H9 (cell line): ENCODE data around the gene VDAC1. TPM values are rescaled to one million over a fixed set of nuclear protein-coding genes. Genes with fewer than 3 reads are reported as not detected.
"Not testable (repeated sequence)": the region's sequence is repeated elsewhere in the genome, so short reads cannot be mapped to it uniquely, and the experiment has no call there.

Source experiments
- DNase-seq: peaks from one replicate; pipeline ENCODE4 v3.0.0-alpha.2; 2017
- H2AFZ ChIP-seq: one replicate; pipeline ENCODE4 v1.6.1; 2013; ENCODE audit warnings: mild to moderate bottlenecking, low read length, control low read depth, moderate library complexity
- H2AK5ac ChIP-seq: 2 replicates; pipeline ENCODE4 v1.6.1; 2013; ENCODE audit warnings: low read length, control low read depth, mixed read lengths; ENCODE audit not compliant: insufficient read length
- H2BK120ac ChIP-seq: one replicate; pipeline ENCODE4 v1.6.1; 2013; ENCODE audit warnings: low read depth, mild to moderate bottlenecking, low read length, control low read depth, inconsistent platforms; ENCODE audit not compliant: poor library complexity, severe bottlenecking
- H2BK12ac ChIP-seq: 2 replicates; pipeline ENCODE4 v1.6.1; 2013; ENCODE audit warnings: low read length, control low read depth, mixed read lengths, low read depth; ENCODE audit not compliant: insufficient read length
- H2BK15ac ChIP-seq: 2 replicates; pipeline ENCODE4 v1.6.1; 2013; ENCODE audit warnings: low read depth, low read length, control low read depth
- H2BK20ac ChIP-seq: one replicate; pipeline ENCODE4 v1.6.1; 2013; ENCODE audit warnings: low read depth, mild to moderate bottlenecking, low read length, control low read depth, inconsistent platforms; ENCODE audit not compliant: poor library complexity, severe bottlenecking
- H2BK5ac ChIP-seq: 2 replicates; pipeline ENCODE4 v1.6.1; 2013; ENCODE audit warnings: low read length, control low read depth, mixed read lengths; ENCODE audit not compliant: insufficient read length
- H3K14ac ChIP-seq: 2 replicates; pipeline ENCODE4 v1.6.1; 2013; ENCODE audit warnings: low read length, control low read depth; ENCODE audit not compliant: insufficient read depth
- H3K18ac ChIP-seq: 2 replicates; pipeline ENCODE4 v1.6.1; 2013; ENCODE audit warnings: low read depth, mild to moderate bottlenecking, mixed read lengths, low read length, control low read depth; ENCODE audit not compliant: insufficient read length
- H3K23ac ChIP-seq: 2 replicates; pipeline ENCODE4 v1.6.1; 2013; ENCODE audit warnings: low read length, control low read depth, mixed read lengths, low read depth; ENCODE audit not compliant: insufficient read length
- H3K23me2 ChIP-seq: 2 replicates; pipeline ENCODE4 v1.6.1; 2013; ENCODE audit warnings: low read depth, mild to moderate bottlenecking, mixed read lengths, low read length, control low read depth; ENCODE audit not compliant: insufficient read length, poor library complexity, severe bottlenecking
- H3K27ac ChIP-seq: 2 replicates; pipeline ENCODE4 v1.5.1; 2013; ENCODE audit warnings: low read length, control low read depth, mixed read lengths, low read depth; ENCODE audit not compliant: insufficient read length
- H3K27me3 ChIP-seq: 2 replicates; pipeline ENCODE4 v1.6.1; 2013; ENCODE audit warnings: low read length, control low read depth, inconsistent platforms; ENCODE audit not compliant: insufficient read depth
- H3K4ac ChIP-seq: 2 replicates; pipeline ENCODE4 v1.6.1; 2013; ENCODE audit warnings: low read depth, mild to moderate bottlenecking, control low read depth, inconsistent platforms, low read length, moderate library complexity
- H3K4me1 ChIP-seq: 2 replicates; pipeline ENCODE4 v1.6.1; 2013; ENCODE audit warnings: low read length, control low read depth, inconsistent platforms; ENCODE audit not compliant: insufficient read depth
- H3K4me2 ChIP-seq: 2 replicates; pipeline ENCODE4 v1.6.1; 2013; ENCODE audit warnings: low read length, control low read depth, mixed read lengths; ENCODE audit not compliant: insufficient read length, insufficient read depth
- H3K56ac ChIP-seq: 2 replicates; pipeline ENCODE4 v1.6.1; 2013; ENCODE audit warnings: low read depth, mild to moderate bottlenecking, mixed read lengths, low read length, control low read depth; ENCODE audit not compliant: insufficient read length
- H3K79me1 ChIP-seq: 2 replicates; pipeline ENCODE4 v1.6.1; 2013; ENCODE audit warnings: low read depth, mild to moderate bottlenecking, moderate library complexity, low read length, control low read depth, inconsistent platforms; ENCODE audit not compliant: insufficient read depth, poor library complexity, severe bottlenecking
- H3K79me2 ChIP-seq: 2 replicates; pipeline ENCODE4 v1.6.1; 2013; ENCODE audit warnings: low read length, control low read depth, inconsistent platforms; ENCODE audit not compliant: insufficient read depth
- H3K9ac ChIP-seq: 2 replicates; pipeline ENCODE4 v1.6.1; 2013; ENCODE audit warnings: low read length, control low read depth, mixed read lengths; ENCODE audit not compliant: insufficient read length; ENCODE audit errors: extremely low read depth
- H3K9me3 ChIP-seq: one replicate; pipeline ENCODE4 v1.6.1; 2013; ENCODE audit warnings: low read depth, low read length, inconsistent platforms; ENCODE audit not compliant: control insufficient read depth
- H3T11ph ChIP-seq: one replicate; pipeline ENCODE4 v1.6.1; 2013; ENCODE audit warnings: mild to moderate bottlenecking, low read length, control low read depth, inconsistent platforms
- H4K20me1 ChIP-seq: one replicate; pipeline ENCODE4 v1.6.1; 2013; ENCODE audit not compliant: control insufficient read depth, insufficient read length, insufficient read depth
- H4K5ac ChIP-seq: 2 replicates; pipeline ENCODE4 v1.6.1; 2013; ENCODE audit warnings: low read depth, mild to moderate bottlenecking, mixed read lengths, low read length, control low read depth; ENCODE audit not compliant: insufficient read length
- H4K8ac ChIP-seq: replicated peaks from 2 replicates; pipeline ENCODE4 v1.6.1; 2013; ENCODE audit warnings: low read length, control low read depth, mixed read lengths, low read depth; ENCODE audit not compliant: insufficient read length
- H4K91ac ChIP-seq: 2 replicates; pipeline ENCODE4 v1.6.1; 2013; ENCODE audit warnings: low read depth, mild to moderate bottlenecking, moderate library complexity, mixed read lengths, low read length, control low read depth; ENCODE audit not compliant: insufficient read length
- H3K27ac Mint-ChIP-seq, 3 experiments: 2 replicates in 2 of 3; 3 replicates in 1 of 3; pipeline ENCODE4 v1.8.0; 2020 to 2021; ENCODE audit warnings: mixed read lengths in 3 of 3, mild to moderate bottlenecking in 1 of 3, moderate library complexity in 1 of 3
- H3K27me3 Mint-ChIP-seq: 2 replicates; pipeline ENCODE4 v1.8.0; 2021; ENCODE audit warnings: low read depth, mild to moderate bottlenecking, moderate library complexity, mixed read lengths
- H3K36me3 Mint-ChIP-seq, 3 experiments: 2 replicates in 2 of 3; 3 replicates in 1 of 3; pipeline ENCODE4 v1.8.0; 2020 to 2021; ENCODE audit warnings: low read depth in 3 of 3, mixed read lengths in 3 of 3; ENCODE audit not compliant: insufficient read depth in 1 of 3
- H3K4me1 Mint-ChIP-seq, 2 experiments: 2 replicates each; pipeline ENCODE4 v1.8.0; 2020; ENCODE audit warnings: mixed read lengths in 2 of 2
- H3K4me3 Mint-ChIP-seq, 2 experiments: 2 replicates in 1 of 2; 3 replicates in 1 of 2; pipeline ENCODE4 v1.8.0; 2020 to 2021; ENCODE audit warnings: mild to moderate bottlenecking in 2 of 2, mixed read lengths in 2 of 2, moderate library complexity in 1 of 2
- H3K9me3 Mint-ChIP-seq, 2 experiments: 2 replicates in 1 of 2; 3 replicates in 1 of 2; pipeline ENCODE4 v1.8.0; 2020; ENCODE audit warnings: mild to moderate bottlenecking in 2 of 2, mixed read lengths in 2 of 2, moderate library complexity in 1 of 2
- WGBS: extraction: QIAGEN DNeasy Blood & Tissue Kit; methylation state at CpG from one replicate; pipeline ENCODE4 v1.1.7; 2013; ENCODE audit warnings: missing lambda C conversion rate, low lambda C conversion rate, mixed read lengths; ENCODE audit not compliant: insufficient read length; ENCODE audit errors: extremely low coverage; 5-methylcytosine and 5-hydroxymethylcytosine counted together
- total RNA-seq: library from RNA; stranded (reverse); gene quantifications from 2 replicates; pipeline ENCODE4 v1.2.1, GENCODE V29; 2021
- TF ChIP-seq, protein P1 (sequence below): fragments of 200-600 bp; sonication (generic); conservative IDR thresholded peaks from 3 replicates; pipeline ENCODE4 v1.8.0; 2021; ENCODE audit warnings: antibody characterized with exemption, mild to moderate bottlenecking

VDAC1 gene
- total RNA-seq, 1 experiment from 2014 or later = 208 TPM

- Histone ChIP-seq H2BK15ac (no peak overlapping the region), H3K23me2 (no peaks in the 10 kb centered on the region), H2AFZ (no peak overlapping the region), H3K18ac (no peak overlapping the region), H3K56ac (no peak overlapping the region), H3K4me2 (no peak overlapping the region), H3T11ph (no peak overlapping the region), H4K20me1 (no peaks in the 10 kb centered on the region), H2BK12ac (no peak overlapping the region), H4K8ac (no peak overlapping the region), H4K91ac (no peak overlapping the region), H3K9me3 (no peaks in the 10 kb centered on the region), H3K27me3 (no peaks in the 10 kb centered on the region), H3K79me1 (no peaks in the 10 kb centered on the region), H2AK5ac (no peak overlapping the region), H3K4ac (no peak overlapping the region), H2BK120ac (no peak overlapping the region), H3K9ac (no peak overlapping the region), H3K23ac (no peak overlapping the region), H3K14ac (no peak overlapping the region), H2BK20ac (no peak overlapping the region), H4K5ac (no peak overlapping the region), H2BK5ac (no peak overlapping the region), H3K4me1 (no peaks in the 10 kb centered on the region), H3K27ac (no peak overlapping the region), H3K79me2 (no peaks in the 10 kb centered on the region)
- H3K27ac Mint-ChIP-seq = peak overlapping the region; percentile 14 to 42 (median 40); a peak in 2 of 7 replicates
- no peak for DNase-seq
- H3K36me3 Mint-ChIP-seq = peaks cover 47 to 85% (median 66%) of the 10 kb centered on the region in 3 experiments; a peak in 6 of 7 replicates
- no peaks in the 10 kb centered on the region for H3K9me3 Mint-ChIP-seq
- TF ChIP-seq, protein P1, sequence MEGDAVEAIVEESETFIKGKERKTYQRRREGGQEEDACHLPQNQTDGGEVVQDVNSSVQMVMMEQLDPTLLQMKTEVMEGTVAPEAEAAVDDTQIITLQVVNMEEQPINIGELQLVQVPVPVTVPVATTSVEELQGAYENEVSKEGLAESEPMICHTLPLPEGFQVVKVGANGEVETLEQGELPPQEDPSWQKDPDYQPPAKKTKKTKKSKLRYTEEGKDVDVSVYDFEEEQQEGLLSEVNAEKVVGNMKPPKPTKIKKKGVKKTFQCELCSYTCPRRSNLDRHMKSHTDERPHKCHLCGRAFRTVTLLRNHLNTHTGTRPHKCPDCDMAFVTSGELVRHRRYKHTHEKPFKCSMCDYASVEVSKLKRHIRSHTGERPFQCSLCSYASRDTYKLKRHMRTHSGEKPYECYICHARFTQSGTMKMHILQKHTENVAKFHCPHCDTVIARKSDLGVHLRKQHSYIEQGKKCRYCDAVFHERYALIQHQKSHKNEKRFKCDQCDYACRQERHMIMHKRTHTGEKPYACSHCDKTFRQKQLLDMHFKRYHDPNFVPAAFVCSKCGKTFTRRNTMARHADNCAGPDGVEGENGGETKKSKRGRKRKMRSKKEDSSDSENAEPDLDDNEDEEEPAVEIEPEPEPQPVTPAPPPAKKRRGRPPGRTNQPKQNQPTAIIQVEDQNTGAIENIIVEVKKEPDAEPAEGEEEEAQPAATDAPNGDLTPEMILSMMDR = no peak
- no peaks in the 10 kb centered on the region for H3K27me3 Mint-ChIP-seq
- no peak overlapping the region for H3K4me3 Mint-ChIP-seq
- peaks cover 5 to 7% of the 10 kb centered on the region in 2 experiments for H3K4me1 Mint-ChIP-seq
- WGBS = no CpG with 5 or more reads among the region's 5 CpGs
Observed at GRCh38 chr5:133977161-133977787, 27.5 kb downstream of the VDAC1 start.

DNA sequence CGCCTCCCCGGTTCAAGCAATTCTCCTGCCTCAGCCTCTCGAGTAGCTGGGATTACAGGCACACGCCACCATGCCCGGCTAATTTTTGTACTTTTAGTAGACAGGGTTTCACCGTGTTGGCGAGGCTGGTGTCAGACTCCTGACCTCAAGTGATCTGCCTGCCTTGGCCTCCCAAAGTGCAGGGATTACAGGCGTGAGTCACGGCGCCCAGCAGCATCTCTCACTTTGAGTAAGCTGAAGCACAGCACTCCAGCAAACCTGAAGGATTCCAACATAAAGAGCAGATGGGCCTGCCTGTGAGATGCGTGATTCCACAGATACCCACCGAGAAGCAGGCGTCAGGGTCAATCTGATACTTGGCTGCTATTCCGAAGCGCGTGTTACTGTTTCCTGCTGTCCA is 29.2 kb downstream of the VDAC1 start:
- H3K4me2 ChIP-seq, H3K4ac ChIP-seq, H3K9me3 Mint-ChIP-seq, H4K20me1 ChIP-seq, H3K56ac ChIP-seq, H3K4me1 ChIP-seq, H3K4me3 Mint-ChIP-seq, H3K9ac ChIP-seq, H2BK15ac ChIP-seq, H3K27ac Mint-ChIP-seq, H3K23me2 ChIP-seq, H2BK5ac ChIP-seq, H3K9me3 ChIP-seq, H3K14ac ChIP-seq, H2AK5ac ChIP-seq, H4K91ac ChIP-seq, H3K4me1 Mint-ChIP-seq, H4K8ac ChIP-seq, H2BK12ac ChIP-seq, H2AFZ ChIP-seq, H3K27me3 ChIP-seq, H3K27me3 Mint-ChIP-seq, H2BK20ac ChIP-seq, H3K23ac ChIP-seq, H4K5ac ChIP-seq, H3K18ac ChIP-seq, H3K79me1 ChIP-seq, H3K79me2 ChIP-seq, DNase-seq, H3T11ph ChIP-seq, H2BK120ac ChIP-seq, H3K27ac ChIP-seq: not testable (repeated sequence)
- WGBS = no CpG with 5 or more reads among the region's 16 CpGs
- H3K36me3 Mint-ChIP-seq = peaks cover 33 to 79% (median 72%) of the 10 kb centered on the region in 3 experiments; a peak in 6 of 7 replicates
